HG03575 (cell line): ENCODE results near the gene NUDC.
"Not testable (repeated sequence)": the region's sequence is repeated elsewhere in the genome, so short reads cannot be mapped to it uniquely, and the experiment has no call there.

Source experiments
- ATAC-seq: cut with Tn5 transposase; IDR thresholded peaks from one replicate; pipeline ENCODE4 v1.9.1; 2021; ENCODE audit not compliant: unreplicated experiment, insufficient number of reproducible peaks, low FRiP score; ENCODE audit errors: extremely low read depth

Gene NUDC

GRCh38 chr1:26976621-26977510 is 55.3 kb downstream of the NUDC start:
- ATAC-seq, result no peak

GRCh38 chr1:26978901-26979300 is 57.4 kb downstream of the NUDC start:
- ATAC-seq, result no peak

GRCh38 chr1:26981146-26981846 is 59.8 kb downstream of the NUDC start:
- ATAC-seq, result no peak

GRCh38 chr1:26983863-26984262 is 62.3 kb downstream of the NUDC start:
- no peak for ATAC-seq

- ATAC-seq, result no peak
These were observed 62.7 kb downstream of the NUDC start for GRCh38 chr1:26984291-26984690.

- no peak for ATAC-seq
These were observed 65.1 kb downstream of the NUDC start for GRCh38 chr1:26986658-26987057.

GRCh38 chr1:26989403-26990109 is 68.0 kb downstream of the NUDC start:
- not testable (repeated sequence) for ATAC-seq

- ATAC-seq, result no peak
These were observed 70.0 kb downstream of the NUDC start for GRCh38 chr1:26991310-26992116.

- no peak for ATAC-seq
These were observed 71.9 kb downstream of the NUDC start, which contains the start of gene TRNP1 for GRCh38 chr1:26993237-26994019. TSS of gene TRNP1 (plus strand) at chr1:26993692. CDS start at chr1:26993787, 95 bp downstream.

GRCh38 chr1:26994020-26994786 is 72.7 kb downstream of the NUDC start:
- ATAC-seq, result no peak

- ATAC-seq, result no peak
These were observed 73.4 kb downstream of the NUDC start for GRCh38 chr1:26994787-26995517.

- ATAC-seq, result no peak
These were observed 74.5 kb downstream of the NUDC start for GRCh38 chr1:26996024-26996423.
